Stimulated activated CD8-positive, alpha-beta memory T cell treated with anti-CD3 and anti-CD28 coated beads, Interleukin-7, amount 100 ng/mL, for 24 hours (primary cell): ENCODE results near the gene ANXA1.
"Not testable (repeated sequence)": the region's sequence is repeated elsewhere in the genome, so short reads cannot be mapped to it uniquely, and the experiment has no call there.

Experiments
- DNase-seq: peaks from one replicate; pipeline ENCODE4 v3.0.0-alpha.2; 2020; ENCODE audit warnings: low read depth

Gene ANXA1, protein sequence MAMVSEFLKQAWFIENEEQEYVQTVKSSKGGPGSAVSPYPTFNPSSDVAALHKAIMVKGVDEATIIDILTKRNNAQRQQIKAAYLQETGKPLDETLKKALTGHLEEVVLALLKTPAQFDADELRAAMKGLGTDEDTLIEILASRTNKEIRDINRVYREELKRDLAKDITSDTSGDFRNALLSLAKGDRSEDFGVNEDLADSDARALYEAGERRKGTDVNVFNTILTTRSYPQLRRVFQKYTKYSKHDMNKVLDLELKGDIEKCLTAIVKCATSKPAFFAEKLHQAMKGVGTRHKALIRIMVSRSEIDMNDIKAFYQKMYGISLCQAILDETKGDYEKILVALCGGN

DNA sequence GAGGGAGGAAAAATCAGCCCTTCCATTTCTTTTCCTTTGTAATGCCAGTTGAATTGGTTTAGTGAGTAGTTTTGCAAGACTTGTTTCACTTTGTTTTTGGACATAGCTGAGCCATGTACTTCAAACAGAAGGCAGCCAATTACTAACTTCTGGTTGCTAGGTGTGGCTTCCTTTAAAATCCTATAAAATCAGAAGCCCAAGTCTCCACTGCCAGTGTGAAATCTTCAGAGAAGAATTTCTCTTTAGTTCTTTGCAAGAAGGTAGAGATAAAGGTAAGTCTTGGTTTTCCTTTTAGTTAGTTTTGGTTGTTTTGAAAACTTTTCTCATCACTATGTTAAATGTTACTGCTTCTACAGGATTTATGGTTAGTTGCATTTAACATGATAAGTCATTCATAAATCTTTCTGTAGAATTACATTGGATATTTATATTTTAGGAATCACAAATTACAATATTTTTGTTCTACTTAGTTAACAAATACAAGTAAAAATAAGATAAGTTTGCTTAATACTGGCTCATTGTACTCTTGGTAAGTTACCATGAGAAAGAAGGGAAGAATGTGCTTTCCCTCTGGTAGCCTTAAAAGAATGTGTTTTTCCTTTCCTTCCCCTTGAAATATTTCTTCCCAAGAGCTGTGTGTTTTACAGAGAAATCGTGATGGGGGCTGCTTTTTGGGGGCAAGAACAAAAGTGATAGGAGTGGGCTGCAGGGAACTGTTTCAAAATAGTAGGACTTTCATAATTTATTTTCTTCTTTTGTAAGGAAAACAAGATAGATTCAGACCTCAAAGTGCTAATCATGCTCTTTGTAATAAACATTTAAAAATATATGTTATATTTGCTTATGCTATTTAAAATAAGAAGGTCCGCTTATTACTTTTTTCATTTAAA is at the start of gene ANXA1:
ANXA1 (plus strand) TSS at position 213 of the 890 bp plus-strand sequence. CDS start 6,671 bp downstream, outside the sequence.
- no peak for DNase-seq

DNA sequence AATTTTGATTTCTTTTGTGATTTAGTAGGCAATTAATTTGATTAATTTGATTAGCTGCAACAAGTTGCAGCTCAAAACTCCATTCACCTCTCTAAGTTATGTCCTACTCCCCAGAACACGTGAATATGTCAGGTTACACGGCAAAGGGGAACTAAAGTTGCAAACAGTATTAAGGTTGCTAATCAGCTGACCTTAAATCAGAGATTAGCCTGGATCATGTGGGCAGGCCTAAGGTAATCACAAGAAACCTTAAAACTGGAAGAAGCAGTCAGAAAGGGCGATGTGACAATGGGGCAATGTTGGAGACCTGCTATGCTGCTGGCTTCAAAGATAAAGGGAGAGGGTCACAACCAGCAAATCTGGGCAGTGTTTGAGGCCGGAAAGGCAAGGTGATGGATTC is 47.3 kb upstream of the ANXA1 start:
- no peak for DNase-seq

DNA sequence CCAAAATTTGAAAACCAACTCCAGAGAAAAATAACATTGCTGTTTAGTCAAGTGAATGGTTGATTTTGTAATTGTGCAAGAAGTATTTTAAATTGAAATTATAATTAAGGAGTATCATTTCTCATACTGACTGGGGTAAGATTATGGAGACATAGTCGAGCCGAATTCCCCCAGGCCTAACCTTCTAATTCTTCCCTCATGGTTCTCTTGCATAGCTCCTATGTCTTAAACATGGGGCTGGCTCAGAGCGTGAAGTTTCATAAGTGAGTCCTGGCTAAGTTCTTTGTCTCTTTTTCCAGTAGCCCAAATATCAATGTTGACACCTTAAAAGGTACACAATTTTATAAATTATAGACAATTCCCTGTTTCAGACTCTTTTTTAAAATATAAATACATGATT is 46.7 kb upstream of the ANXA1 start:
- DNase-seq = no peak

DNA sequence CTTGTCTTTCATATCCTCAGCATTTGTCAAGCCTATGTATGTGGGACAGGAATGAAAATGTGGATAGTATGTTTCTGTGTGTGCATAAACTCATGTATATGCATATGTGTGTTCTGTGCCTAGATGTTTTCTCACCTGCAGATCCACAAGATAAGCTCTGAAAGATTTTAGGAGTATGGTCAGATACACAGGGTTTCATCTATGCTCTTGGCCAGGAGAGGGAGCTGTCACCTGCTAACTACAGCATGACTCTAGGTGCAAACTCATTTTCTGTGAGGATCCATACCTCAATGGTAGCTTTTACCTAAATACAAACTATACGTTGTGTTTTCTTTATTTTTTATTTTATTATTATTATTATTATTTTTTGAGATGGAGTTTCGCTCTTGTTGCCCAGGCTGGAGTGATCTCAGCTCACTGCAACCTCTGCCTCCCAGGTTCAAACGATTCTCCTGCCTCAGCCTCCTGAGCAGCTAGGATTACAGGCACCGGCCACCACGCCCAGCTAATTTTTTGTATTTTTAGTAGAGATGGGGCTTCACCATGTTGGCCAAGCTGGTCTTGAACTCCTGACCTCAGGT is 44.1 kb upstream of the ANXA1 start:
- not testable (repeated sequence) for DNase-seq

DNA sequence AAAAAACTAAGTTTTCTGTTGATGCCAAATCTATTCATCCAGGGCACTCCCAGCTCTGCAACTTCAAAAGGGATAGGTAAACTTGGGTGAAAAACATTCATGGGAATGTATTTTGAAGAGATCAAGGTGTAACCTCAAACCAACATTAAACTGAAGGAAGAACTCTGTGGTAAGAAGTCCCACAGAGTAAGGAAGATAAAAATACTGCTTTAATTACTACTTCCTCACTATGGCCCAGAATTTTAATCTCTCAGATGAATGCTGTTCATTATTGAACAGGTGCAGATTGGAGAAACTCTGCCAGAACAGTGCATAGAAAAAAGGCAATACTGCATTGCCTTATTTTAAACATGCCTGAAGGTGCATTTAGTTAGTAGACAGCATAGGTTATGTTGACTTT is 37.6 kb upstream of the ANXA1 start:
- no peak for DNase-seq

DNA sequence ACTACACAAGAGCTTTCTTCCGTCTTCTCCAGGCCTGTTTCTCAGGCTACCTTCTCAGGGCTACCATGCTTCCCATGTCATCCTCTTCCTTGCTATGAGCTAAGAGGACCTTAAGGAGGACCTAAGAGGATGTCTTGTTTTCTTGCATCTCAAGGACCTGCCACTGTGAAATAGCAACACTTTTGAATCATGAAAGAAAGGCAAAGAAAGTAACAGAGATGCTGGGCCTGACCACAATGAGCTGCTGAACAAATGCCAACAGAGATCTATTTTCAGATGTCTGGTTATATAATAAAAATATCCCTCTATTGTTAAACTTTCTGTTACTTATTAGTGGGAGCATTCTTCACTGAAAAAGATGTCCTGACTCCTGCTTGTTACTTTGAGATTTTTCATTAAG is 36.7 kb upstream of the ANXA1 start:
- no peak for DNase-seq

DNA sequence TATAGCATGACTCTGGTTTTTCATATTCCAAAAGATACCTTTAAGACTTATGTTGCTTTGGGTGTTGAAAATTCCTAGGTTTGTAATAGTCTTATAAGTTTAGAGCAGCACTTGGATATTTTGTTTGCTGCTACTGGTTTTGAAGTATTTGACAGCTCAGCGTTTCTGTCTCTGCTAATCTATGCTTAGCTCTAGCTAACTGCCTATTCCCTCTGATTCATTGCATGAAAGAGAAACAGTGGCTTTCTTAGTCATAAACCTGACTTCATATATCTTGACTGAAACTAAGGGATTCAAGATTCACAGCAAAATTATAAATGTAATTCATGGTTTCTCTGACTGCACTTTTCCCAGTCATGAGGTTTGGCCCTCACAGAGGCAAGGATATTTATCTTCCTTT is 35.6 kb upstream of the ANXA1 start:
- DNase-seq = no peak

DNA sequence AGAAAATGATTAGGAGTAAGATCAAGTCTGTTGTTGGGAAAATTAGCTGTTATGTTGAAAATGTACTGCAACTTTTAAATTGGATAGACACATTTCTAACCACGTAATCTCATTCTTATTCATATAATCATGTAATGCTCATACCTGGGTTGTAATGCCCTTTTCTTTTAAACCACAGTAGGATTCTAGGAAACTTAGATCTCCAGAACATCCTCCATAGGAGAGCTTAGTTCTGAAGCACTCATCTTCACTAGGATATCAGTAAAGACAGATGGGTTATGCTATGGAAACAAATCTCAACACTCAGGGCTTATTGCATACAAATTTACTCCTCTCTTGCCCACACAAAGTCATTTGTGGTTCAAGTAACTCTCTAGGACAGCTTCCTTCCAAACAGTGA is 34.8 kb upstream of the ANXA1 start:
- DNase-seq = no peak

DNA sequence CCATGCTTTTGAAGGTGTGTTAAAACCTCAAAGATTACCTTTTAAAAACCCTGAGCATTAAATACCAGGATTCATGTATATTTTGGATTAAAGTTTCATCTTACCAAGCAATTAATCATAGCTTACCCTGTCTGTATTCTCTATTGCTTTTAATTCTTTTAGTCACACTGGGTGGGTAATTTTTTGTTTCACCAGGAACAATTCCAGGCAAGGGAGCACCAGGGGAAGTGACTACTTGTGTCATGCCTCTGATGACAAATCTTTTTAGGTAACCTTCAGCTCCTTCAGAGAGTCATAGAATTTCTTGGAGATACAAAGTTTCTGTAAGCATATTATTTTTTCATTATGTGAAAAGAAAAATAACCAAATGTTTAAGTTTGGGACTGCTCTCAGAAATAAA is 33.4 kb upstream of the ANXA1 start:
- no peak for DNase-seq

DNA sequence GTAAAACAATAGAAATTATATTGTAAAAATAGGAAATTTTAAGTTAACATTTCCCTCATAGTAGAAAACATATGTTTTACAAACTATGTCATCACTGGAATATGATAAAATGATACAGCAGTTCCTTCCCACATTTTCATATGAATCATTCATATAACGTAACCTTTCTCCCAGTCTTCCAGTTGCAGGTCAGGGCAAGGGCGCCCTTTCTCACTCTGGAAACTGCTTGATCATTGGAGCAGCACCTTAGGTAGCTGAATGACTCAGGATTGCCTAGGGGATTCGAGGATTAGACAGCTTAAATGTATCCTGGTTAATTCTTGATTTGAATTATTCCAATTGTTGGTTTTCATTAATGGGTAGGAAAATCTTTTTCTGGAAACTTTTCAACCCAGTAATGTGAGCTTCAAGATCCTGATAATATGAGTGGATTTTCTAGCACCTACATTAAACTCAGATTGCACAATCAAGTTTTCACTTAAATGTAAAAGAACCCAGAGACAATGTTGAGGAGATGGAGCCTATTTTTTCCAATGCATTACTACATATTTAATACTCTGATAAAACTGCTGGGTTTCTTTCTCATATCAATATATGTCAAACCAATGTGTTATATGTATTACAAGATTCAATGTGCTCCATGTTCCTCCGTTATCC is 32.6 kb upstream of the ANXA1 start:
- DNase-seq = no peak

DNA sequence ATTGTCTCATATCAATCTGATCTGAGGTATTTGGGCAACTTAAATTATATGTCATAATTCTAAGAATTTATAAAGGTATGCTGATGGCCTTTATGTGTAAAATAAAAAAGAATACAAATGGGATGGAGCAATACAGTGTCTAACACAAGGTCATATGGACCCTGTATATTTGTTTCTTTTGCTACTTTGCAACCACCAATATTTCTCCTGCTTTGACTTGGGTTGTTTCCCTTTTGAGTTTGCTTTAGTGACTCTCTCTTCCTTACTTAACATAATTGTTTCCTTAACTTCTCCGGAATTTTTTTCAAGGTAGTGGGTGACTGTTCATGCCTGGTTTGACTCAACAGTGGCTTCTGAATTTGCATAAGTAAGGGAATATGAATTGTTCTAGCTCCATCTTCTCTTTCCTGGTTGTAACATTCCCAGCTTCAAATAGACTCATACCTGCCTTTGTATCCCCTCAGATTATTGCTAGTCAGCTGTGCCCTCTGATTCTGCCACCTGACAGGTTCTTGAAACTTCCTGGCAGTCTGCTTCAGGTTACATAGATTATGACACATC is 30.2 kb upstream of the ANXA1 start:
- DNase-seq = no peak

DNA sequence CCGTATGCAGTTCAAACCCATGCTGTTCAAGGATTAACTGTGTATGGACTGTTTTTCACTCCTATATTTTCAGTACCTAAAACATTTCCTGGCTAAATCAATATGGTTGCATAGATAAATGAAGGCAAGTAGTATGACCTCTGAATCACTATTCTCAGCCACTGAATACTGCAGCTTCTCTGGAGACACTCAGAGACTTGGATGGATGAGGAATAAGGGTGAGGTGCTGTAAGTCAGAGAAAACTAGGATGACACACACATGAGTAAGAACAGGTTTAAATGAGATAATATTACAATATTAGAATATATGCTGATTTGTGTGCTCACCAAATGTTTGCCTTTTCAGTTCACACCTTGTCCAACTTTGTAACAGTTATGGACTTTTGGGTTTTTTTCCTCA is 26.0 kb upstream of the ANXA1 start:
- no peak for DNase-seq

DNA sequence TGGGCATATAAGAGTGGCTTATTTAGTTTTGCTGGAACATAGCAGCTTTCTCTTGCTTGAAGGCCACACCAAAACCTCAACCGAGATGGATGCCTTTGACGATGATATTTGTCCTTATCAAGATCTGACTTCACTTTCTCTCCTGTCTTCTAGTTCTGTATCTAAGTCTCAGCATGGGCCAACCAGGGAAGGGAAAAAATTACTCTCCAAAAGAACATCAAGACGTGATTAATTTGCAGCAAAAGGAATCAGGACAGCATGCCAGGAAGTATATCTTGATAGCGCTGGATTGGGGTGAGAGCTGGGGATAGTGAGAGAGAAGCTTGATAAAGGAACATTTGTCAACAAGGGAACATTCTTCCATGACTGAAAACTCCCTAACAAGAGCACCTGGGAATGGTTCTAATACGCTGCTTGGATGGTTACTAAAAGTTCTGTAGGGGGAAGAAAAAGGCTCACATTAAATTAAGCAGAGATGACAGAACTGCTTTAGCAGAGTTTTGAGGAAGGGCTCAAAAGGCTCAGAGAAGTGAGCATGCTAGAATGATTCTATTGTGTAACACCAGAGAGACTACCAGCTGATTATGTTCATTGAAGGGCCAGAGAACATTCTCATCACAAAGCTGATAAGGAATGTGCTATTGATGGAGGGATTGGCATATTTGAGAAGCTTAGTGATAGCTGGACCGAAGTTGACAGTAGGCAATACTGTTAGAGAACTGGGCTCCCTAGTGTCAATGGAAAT is 21.6 kb upstream of the ANXA1 start:
- DNase-seq = no peak

DNA sequence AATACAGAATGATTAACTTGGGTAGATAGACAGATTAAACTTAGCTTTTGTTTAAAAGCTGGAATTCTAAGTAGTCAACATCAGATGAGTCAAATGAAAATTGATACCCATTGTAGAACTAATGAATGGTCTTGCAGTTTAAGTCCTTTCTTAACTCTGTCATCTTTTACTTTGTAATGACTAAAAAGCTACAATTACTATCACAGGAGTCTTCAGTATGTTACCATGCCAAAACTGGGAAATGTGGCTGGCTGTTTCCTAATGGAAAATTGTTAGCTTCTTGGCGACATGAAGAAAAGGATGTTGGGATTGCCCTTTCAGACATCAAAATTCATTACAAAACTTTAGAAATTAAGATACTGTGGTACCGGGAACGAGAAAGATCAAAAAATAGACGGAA is 20.2 kb upstream of the ANXA1 start:
- DNase-seq = no peak

DNA sequence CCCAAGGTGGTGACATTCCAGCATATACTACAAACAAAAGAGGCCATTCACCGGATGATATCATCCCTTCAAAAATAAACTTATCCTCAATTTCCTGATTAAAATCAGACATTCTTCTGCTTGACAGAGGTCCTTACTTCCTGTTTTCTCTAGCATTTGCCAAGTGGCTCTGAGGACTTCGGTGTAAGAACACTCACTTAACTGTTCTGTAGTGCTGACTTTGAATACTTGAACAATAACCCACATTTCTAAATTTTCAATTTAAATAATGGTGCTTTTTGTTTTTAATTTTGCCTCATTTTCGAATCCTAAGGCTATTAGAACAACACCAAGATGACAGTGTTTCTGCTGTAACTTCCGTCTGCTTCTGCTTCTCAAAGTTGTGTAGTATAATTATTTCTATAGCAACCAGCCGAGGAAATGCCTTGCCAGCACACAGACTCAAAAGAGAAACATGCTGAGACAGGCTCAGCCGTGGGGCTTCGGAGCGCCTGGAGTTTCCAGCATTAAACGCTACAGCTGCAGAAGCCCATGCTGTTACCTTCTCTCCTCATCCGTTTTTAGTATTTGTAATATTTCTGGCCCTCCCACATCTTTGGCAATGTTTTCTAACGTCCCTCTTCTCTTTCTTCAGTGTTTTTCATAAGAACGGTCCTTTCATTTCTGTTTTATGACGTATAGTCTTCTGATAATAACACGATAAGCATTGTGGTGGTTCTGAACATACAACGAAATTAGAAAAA is 19.5 kb upstream of the ANXA1 start:
- no peak for DNase-seq

DNA sequence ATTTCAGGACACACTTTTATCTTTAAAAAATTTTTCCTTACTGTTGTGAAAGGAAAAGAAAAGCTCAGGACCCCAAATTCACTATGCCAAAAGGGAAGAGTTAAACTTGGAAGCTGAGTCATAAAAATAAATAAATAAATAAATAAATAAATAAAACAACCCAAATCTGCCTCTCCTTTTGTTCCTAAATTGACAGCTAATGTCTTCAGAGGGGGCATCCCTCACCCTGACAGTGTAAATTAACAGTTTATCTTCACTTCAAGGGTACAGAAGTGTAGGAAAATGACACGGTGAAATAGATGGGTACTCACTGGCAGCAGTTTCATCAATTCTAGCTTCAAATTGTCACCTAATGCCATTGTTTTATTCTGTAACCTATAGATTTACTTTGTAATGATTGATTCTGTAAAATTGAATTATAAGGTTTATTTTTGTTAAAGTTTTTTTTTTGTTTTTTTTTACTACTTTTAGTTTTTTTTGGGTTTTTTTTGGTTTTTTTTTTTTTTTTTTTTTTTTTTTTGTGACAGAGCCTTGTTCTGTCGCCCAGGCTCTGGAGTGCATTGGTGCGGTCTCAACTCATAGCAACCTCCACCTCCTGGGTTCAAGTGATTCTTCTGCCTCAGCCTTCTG is 18.5 kb upstream of the ANXA1 start:
- no peak for DNase-seq

DNA sequence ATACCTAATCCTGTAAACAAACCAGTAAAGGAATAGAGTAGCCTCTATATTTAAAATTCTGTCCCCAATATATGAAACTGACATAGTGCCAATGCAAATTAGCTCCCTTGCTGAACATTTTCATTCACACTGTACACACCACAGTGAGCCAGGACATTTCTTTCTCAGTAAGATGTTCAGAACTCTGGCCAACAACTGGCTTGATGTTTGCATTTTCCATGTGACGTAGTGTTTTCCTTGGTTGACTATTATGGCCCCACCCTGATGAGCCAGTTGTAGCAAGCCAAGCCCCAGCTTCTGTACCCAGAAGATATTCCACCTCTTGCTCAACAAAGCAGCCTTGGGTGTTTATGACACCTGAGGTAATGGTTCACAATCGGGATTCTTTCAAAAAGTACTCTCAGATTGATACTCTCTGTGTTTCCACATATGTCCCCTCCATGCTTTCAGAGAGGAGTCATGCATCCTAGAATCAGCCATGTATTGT is 17.7 kb upstream of the ANXA1 start:
- DNase-seq = no peak

DNA sequence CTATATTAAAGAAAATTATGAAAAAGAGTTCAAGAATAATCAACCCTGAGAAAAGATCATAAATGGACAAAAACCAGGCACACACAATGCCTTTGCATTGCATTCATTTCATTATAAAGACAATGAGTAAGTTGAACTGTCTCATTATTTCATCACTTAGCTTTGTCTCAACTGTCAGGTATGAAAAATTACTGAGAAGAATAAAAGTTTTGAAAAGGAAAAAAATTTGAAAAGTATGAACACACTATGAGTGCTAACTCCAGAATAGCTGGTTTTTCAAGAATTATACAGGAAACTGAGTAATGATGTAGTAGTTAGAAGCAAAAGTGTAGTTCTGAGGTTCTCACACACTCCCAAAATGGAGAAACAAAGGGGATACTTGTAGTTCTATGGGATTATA is 16.3 kb upstream of the ANXA1 start:
- no peak for DNase-seq

DNA sequence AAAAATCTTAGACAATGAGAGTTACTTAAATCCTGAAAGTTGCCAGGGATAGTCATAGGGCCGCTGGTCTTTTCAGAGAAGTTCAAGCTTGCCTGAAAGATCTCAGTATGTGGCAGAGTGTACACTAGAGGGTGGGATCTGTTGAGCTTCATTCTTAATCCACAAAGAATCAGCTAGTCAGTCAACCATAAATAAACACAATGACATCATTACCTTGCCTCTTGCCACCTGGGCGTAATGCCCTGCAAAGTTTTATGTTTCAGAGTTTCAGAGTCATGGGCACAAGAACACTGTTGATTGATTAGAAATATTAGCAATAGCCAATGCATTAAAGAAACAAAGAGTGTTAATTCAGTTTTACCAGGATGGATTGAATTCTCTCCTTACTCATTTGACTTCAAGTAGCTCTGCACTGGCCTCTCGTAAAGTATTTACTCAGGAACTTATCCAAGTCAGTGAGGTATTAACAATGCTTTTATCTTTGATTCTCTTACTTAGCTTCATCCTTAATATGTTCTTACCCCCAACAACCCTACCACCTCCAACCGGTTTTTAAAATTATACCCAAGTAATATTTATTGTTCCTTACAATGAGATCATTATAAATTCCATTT is 14.3 kb upstream of the ANXA1 start:
- DNase-seq = no peak

DNA sequence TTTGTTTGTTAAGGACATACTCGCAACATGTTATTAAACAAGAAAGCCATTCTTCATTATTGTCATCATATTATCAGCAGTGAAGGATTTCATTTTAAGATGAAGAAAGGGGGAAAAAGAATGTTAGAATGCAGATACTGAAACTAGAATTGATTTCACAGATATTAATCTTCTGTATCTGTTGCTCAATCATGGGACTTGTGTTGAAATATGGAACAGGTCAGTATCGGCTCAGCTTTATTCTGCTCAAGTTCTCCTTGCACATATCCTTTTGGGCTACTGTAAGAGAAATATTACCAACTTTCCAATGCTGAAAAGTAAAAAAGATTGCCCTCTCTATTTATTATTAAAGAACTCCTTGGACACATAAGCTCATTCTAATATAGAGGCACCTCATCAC is 13.8 kb upstream of the ANXA1 start:
- DNase-seq = no peak
